Stimulated activated CD8-positive, alpha-beta memory T cell treated with anti-CD3 and anti-CD28 coated beads, Interleukin-4, amount 100 ng/mL, for 24 hours (primary cell): ENCODE results near the gene WDFY1.

Experiments used
- DNase-seq: peaks from one replicate; pipeline ENCODE4 v3.0.0-alpha.2; 2020; ENCODE audit warnings: low read depth

The WDFY1 gene

DNA sequence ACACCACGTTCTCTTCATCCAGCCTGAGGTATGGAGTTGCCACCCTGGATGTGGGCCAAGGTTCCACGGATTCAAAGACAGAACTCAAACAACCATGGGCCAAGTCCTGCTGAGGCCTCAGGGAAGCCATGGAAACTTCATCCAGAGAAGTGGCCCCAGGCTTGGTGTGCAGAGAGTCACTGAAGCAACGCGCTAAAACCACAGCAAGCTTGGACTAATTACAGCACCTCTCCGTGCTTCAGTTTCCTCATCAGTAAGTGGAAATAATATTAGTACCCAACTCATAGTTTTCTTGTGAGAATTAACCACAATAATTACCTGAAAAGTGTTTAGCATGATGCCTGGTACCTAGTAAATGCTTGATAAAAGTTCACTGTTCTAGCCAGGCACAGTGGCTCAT, 88.6 kb downstream of the WDFY1 start:
- no peak for DNase-seq

GRCh38 chr2:223856021-223856420, 89.1 kb downstream of the WDFY1 start:
- DNase-seq, result no peak

- no peak for DNase-seq
These were observed 89.7 kb downstream of the WDFY1 start for GRCh38 chr2:223855426-223855825.

DNA sequence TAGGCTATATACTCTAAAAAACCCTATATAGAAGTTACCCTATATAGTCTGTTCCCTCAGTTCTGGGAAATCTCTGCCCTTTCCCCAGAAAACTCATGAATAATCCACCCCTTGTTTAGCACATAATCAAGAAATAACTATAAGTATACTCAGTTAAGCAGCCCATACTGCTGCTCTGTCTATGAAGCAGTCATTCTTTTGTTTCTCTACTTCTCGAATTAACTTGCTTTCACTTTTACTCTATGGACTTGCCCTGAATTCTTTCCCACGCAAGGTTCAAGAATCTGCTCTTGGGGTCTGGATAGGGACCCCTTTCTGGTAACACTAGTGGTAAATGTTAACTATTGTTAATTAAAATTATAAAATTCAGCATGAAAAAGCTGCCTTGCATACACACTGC, 90.4 kb downstream of the WDFY1 start:
- no peak for DNase-seq

- no peak for DNase-seq
These were observed 91.7 kb downstream of the WDFY1 start for GRCh38 chr2:223853425-223853837.

GRCh38 chr2:223852281-223852795, 92.8 kb downstream of the WDFY1 start:
- no peak for DNase-seq

DNA sequence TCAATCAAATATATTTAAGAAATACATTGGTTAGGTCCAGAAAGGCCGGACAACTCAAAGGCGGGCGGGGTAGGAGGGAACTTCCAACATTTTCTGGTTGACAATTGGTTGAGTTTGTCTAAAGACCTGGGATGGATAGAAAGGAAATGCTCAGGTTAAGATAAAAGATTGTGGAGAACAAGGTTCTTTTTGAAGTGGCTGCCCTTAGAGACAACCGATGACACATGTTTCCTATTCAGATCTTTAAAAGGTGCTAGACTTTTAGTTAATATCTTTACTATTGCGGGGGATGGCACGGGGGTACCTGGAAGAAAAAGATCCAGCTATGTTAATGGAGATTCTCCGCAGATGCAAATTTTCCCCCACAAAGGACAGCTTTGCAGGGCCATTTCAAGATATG, 97.7 kb downstream of the WDFY1 start:
- DNase-seq, result no peak

DNA sequence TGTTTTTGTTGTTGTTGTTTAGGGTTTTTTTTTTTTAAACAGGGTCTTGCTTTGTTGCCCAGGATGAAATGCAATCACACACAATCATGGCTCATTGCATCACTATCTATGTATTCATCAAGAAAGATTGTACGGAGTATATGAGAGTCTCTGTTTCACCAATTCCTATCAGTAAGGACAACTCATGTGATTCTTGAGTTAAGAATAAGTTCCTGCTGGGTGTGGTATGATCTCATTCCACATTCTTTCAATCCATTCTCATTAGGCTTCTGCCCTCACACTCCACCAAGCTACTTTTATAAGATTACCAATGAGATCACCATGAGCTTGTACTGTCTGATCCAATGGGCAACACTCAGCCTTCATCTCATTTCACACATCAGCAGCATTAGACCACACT, 98.6 kb downstream of the WDFY1 start:
- DNase-seq, result no peak

- no peak for DNase-seq
These were observed 103.5 kb downstream of the WDFY1 start for GRCh38 chr2:223841436-223842190.

DNA sequence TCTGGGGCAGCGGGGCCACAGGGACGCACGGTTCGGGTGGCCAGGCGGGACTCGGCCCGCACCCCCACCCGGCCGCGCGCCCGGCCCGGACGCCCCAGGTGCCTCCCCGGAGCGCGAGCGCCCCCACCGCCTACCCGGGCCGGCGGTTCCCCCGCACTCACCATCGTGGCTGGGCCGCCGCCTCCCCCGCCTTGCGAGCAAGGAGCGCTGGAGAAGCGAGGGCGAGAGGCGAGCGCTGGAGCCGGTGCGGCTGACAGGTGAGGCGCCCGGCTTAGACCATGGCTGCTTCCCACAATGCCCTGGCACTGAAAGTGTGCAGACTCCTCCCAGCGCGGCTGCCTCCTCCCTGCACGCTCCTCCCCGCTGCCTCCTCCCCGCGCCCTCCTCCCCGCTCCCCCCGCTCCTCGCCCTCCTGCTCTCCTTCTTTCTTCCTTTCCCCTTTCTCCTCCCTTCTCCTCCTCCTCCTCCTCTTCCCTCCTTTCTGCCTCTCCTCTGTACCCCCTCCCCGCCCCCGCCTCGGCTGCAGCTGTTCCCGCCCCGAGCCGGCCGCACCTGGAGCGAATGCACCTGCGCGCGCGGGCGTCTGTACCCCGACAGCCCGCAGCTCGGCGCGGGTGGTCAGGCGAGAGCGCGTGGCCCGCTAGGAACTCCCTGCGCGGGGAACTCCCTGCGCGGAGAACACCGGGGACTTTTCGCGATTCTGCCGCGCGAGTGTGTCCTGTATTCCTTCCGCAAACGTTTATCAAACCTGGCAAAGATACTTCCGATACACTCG, 107.7 kb downstream of the WDFY1 start, which contains the start of gene AP1S3:
AP1S3 (minus strand) TSS at position 296 of the 775 bp plus-strand sequence; CDS start at position 164, 132 bp downstream.
- peak; percentile 50 for DNase-seq

DNA sequence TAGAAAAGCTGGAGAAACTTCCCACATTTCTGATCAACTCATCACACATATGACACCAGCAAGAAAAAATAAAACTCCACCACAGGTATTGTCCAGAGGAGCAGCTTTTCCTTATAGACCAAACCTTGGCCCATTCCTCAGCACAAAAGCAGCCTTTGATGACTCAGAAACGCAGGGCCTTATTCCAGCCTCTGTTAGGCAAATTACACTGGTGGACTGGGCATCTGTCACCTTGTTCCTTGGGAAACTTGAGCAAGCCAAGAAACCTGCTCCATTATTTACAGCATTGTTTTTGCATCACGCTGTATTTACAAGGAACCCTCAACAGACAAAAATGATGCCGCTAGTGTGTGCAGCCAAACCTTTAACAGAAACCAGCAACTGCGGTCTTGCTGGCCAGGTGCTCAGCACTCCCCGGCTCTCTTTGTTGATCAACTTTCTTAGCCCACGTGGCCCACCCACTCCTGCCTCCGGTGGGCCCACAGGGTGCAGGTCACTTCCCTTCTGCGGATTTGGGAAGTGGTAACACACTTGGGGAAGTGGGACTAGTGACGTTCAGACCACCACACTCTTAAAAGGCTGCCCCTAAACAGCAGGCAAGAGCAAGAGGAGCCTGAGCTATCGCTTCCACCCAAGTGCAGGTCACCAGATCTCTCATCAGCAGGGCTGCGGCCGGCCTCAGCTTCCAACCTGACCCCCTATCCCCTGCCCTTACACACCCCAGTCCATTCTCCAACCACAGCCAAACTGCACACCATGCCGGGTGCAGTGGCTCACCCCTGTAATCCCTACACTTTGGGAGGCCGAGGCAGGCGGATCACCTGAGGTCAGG, 109.2 kb downstream of the WDFY1 start:
- no peak for DNase-seq

DNA sequence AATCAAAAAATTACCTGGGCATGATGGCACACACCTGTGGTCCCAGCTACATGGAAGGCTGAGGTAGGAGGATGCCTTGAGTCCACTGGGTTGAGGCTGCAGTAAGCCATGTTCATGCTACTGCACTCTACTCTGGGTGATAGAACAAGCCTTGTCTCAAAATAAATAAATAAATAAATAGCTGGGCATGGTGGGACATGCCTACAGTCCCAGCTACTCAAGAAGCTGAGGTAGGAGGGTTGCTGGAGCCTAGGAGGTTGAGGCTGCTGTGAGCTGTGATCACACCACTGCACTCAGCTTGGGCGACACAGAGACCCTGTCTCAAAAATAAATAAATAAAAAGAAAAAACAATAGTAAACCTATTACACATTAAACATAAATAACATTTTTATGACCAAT, 110.7 kb downstream of the WDFY1 start:
- no peak for DNase-seq

- no peak for DNase-seq
These were observed 112.8 kb downstream of the WDFY1 start for GRCh38 chr2:223832241-223832903.

DNA sequence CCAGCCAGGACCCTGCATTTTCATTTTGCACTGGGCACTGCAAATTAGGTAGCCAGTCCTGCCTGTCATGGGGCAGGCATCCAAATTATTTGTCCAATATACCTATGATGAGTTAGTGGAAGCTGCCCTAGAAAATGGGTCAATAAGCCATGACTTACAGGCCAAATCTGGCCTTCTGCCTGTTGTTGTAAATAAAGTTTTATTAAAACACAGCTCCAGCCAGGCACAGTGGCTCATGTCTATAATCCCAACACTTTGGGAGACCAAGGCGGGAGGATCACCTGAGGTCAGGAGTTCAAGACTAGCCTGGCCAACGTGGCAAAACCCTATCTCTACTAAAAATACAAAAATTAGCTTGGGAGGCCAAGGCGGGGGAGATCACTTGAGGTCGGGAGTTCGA, 116.0 kb downstream of the WDFY1 start:
- no peak for DNase-seq

- no peak for DNase-seq
These were observed 116.8 kb downstream of the WDFY1 start for GRCh38 chr2:223828314-223828713.

DNA sequence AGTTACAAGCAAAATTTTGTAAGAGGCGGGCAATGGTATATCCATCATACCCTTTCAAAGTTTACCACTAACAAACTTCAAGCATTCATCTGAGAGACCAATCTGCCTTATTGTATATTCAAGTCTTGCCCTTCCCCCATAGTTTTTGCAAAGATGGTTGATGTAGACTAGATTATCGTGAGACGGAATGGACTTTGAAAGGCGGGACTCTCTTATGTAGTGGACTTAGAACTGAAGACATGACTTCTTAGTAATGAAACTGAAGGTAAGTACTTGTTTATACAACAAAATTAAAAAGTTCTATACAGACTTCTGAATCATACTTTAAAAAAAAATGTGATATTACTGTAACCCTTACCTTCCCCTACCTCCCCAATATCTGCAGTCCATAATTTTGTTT, 118.1 kb downstream of the WDFY1 start:
- DNase-seq, result no peak
